Stimulated activated naive B cell treated with anti-CD40 and anti-IgM and Interleukin-4, amounts not matched to agents 10 μg/mL and 1 μg/mL and 100 μg/mL, for 72 hours (primary cell): ENCODE results near the gene CTSE.
"Not testable (repeated sequence)": the region's sequence is repeated elsewhere in the genome, so short reads cannot be mapped to it uniquely, and the experiment has no call there.

Experiments
- ATAC-seq, 2 donors: fragments of 150-1000 bp; cut with Tn5 transposase; replicated peaks; 2 replicates each; pipeline ENCODE4 v1.10.0; 2021; ENCODE audit warnings: moderate library complexity in 1 of 2
- DNase-seq: peaks from one replicate; pipeline ENCODE4 v3.0.0; 2021
- H3K27ac Mint-ChIP-seq: one replicate; pipeline ENCODE4 v1.8.0; 2022; ENCODE audit warnings: mild to moderate bottlenecking, mixed read lengths
- H3K27me3 Mint-ChIP-seq, 2 donors: one replicate each; pipeline ENCODE4 v1.8.0; 2022; ENCODE audit warnings: mixed read lengths in 2 of 2
- H3K36me3 Mint-ChIP-seq, 2 donors: one replicate each; pipeline ENCODE4 v1.8.0; 2022; ENCODE audit warnings: mixed read lengths in 2 of 2, mild to moderate bottlenecking in 1 of 2
- H3K4me1 Mint-ChIP-seq, 2 donors: one replicate each; pipeline ENCODE4 v1.8.0; 2022; ENCODE audit warnings: mixed read lengths in 2 of 2, mild to moderate bottlenecking in 1 of 2
- H3K4me3 Mint-ChIP-seq, 2 donors: one replicate each; pipeline ENCODE4 v1.8.0; 2022; ENCODE audit warnings: mild to moderate bottlenecking in 2 of 2, mixed read lengths in 2 of 2, moderate library complexity in 1 of 2
- H3K9me3 Mint-ChIP-seq, 2 donors: one replicate each; pipeline ENCODE4 v1.8.0; 2022; ENCODE audit warnings: mixed read lengths in 2 of 2, mild to moderate bottlenecking in 1 of 2

CTSE gene

DNA sequence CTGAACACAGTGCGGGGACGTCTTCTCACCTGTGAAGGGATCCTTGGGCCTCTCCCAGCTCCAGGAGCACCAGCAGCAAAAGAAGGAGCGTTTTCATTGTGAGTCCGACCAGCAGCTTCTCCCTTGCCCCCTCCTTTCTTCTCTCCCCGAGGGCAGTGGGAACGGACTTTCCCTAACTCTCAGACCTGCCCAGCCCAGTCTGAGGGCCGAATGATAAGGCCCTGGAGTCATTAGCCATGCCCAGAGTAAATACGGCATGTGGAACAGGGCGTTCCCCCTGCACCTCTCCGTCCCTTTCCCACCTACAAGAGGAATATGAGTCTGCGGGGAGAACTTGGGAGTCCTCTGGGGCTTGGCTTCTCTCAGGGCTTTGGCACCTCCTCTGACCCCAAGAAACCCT is at the start of gene CTSE:
TSS of gene CTSE (minus strand) at position 201 of the 400 bp plus-strand sequence. CDS start at position 97, 104 bp downstream.
- Mint-ChIP-seq H3K36me3 (no peaks in the 10 kb centered on the region), H3K4me3 (peak within 1 kb of the TSS in 1 of 2 donors; percentile 20), H3K4me1 (peaks cover 9 to 17% of the 10 kb centered on the region in 2 donors), H3K27ac (no peak within 1 kb of the TSS), H3K27me3 (peaks cover 3 to 8% of the 10 kb centered on the region in 2 donors), H3K9me3 (no peaks in the 10 kb centered on the region)
- ATAC-seq (no peak), DNase-seq (no peak)

DNA sequence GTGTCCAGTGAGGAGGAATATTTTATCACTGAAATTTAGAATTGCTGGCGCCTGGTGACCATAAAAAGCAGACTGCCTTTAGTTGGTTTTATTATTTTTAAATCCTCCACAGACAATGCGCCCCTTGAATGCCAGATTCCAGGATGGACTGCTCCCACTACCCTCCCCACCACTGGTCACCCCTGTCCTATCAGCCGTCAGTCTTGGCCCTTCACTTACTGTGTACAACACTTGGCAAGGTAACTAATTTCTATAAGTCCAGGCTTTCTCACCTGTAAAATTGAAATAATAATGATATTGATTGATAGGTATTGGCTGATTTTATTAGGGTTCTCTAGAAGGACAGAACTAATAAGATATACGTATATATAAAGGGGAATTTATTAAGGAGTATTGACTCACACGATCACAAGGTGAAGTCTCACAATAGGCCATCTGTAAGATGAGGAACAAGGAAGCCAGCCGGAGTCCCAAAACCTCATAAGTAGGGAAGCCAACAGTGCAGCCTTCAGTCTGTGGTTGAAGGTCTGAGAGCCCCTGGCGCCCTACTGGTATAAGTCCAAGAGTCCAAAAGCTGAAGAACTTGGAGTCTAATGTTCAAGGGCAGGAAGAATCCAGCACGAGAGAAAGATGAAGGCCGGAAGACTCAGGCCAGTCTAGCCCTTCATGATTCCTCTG is 47.1 kb upstream of the CTSE start:
- no peak overlapping the region for H3K27ac Mint-ChIP-seq
- ATAC-seq (no peak), DNase-seq (no peak)
- peaks cover 31 to 46% of the 10 kb centered on the region in 2 donors for H3K4me1 Mint-ChIP-seq
- no peaks in the 10 kb centered on the region for H3K27me3 Mint-ChIP-seq
- H3K36me3 Mint-ChIP-seq = peaks cover 18 to 24% of the 10 kb centered on the region in 2 donors
- H3K9me3 Mint-ChIP-seq = no peaks in the 10 kb centered on the region
- no peak overlapping the region for H3K4me3 Mint-ChIP-seq

DNA sequence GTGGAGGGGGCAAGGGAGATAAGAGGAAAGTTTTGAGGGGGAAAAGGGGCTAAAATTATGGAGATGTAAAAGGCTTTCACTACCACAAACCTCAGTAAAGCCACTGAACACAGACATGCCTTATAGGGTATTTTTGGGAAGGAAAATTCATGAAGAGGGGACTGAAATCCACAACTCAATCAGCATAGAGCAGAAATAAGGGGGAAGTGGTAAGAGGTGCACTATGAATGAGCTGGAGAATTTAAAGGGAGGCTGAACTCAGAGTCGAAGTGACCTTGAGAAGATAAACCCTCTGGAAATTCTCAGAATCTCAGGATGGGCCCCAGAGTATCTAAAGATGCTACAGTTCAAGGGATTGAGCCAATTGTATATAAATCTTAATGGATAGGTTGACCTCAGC is 44.6 kb upstream of the CTSE start:
- DNase-seq (no peak), ATAC-seq (peak; percentile 79 to 81)
- Mint-ChIP-seq H3K4me3 (peak overlapping the region; percentile 71 to 75), H3K27ac (peak overlapping the region; percentile 89), H3K36me3 (peaks cover 10 to 18% of the 10 kb centered on the region in 2 donors), H3K9me3 (no peaks in the 10 kb centered on the region), H3K27me3 (no peaks in the 10 kb centered on the region), H3K4me1 (peaks cover 25 to 45% of the 10 kb centered on the region in 2 donors)

DNA sequence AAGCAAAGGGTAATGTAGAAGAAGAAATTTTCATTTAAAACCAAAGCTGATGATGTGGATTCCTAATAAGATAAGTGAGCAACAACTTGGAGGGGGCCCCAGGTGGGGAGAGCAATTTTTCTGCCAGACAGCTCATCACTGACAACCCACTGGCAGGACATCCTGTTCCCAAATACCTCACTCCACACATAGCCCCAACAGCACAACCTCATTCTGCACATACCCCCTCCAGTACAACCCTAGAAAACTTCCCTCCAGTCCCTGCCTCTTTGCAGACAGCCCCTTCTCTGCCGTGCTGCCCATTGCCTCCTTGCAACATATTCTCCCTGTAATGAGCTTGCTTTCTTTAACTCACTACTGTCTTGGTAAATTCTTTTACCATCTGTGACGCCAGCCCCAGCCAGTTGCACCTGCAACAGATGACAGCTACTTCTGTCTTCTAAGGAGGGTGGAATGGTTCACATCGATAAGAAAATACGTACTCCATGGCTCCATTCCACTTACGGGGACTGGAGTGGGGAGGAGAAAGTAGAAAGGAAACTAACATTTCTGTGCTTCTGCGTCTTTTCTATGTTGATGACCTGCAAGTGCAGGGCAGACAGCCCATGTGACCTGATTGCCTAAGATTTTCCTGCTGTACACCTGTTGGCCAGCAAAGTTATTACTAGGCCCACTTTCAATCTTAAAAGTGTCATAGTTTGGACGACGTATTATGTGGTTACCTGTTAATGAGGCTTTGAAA is 44.0 kb upstream of the CTSE start:
- ATAC-seq = peak; percentile 82 to 85
- H3K27me3 Mint-ChIP-seq = no peaks in the 10 kb centered on the region
- H3K4me1 Mint-ChIP-seq = peaks cover 29 to 51% of the 10 kb centered on the region in 2 donors
- peak overlapping the region; percentile 71 to 75 for H3K4me3 Mint-ChIP-seq
- peaks cover 15 to 25% of the 10 kb centered on the region in 2 donors for H3K36me3 Mint-ChIP-seq
- peak overlapping the region; percentile 89 for H3K27ac Mint-ChIP-seq
- DNase-seq = peak; percentile 53
- peaks cover 0 to 4% of the 10 kb centered on the region in 2 donors for H3K9me3 Mint-ChIP-seq

DNA sequence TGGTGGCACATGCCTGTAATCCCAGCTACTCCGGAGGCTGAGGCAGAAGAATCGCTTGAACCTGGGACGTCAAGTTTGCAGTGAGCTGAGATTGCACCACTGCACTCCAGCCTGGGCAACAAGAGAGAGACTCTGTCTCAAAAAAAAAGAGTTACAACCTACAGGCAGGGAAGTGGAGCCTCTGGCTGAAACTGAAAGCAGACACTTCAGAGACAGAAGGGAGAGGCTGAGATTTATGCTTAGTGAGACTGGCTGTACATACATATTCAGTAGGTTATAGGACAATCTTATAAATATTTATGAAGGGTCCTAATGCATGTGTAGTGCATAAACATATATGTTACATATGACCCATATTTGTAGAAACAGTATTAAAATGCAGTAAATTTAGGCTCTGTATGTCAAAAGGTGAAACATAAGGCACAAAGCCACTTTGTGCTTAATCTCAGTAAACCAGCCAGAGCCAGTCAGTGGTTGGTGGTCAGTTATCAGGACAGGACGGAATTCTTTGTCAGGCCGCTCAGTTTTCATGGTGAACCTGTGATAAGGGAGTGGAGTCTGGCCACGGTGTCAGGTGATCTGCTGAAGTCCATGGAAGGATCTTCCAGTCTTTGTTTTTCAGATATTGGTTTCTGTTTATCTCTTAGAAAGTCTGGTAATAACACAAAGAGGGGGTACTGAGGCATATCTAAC is 42.9 kb upstream of the CTSE start:
- peak; percentile 61 to 69 for ATAC-seq
- DNase-seq = peak; percentile 26
- Mint-ChIP-seq H3K4me3 (peak overlapping the region in 1 of 2 donors; percentile 71), H3K36me3 (peaks cover 24 to 34% of the 10 kb centered on the region in 2 donors), H3K9me3 (peaks cover 0 to 4% of the 10 kb centered on the region in 2 donors), H3K27ac (peak overlapping the region; percentile 89), H3K27me3 (no peaks in the 10 kb centered on the region), H3K4me1 (peaks cover 33 to 61% of the 10 kb centered on the region in 2 donors)

DNA sequence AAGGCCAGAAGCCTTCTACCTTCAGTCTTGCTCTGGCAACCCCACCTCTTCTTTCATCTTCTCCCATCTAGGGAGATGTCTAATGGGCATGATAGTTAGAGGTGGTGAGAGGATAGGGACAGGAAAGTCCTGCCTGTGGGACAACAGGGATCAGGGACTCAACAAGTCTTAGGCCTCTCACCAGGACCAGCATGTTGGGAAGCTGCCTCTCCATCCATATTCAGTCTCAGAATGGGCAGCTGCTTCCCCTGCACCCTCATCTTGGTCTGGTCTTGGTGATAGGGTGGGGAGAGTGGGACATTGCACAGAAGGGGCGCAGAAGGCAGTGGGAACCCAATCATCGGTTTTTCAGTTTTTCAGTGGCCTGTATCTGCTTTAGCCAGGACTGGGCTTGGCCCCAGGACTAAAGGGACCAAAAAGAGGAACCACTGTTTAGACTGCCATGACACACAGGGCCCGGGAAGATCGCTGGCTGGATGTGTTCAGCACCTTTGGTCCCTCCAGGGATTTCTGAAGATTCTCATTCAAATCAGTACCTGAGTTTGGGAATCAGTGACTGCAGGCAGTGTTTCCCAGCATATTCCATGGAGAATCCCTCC is 42.0 kb upstream of the CTSE start:
- DNase-seq (no peak), ATAC-seq (no peak)
- Mint-ChIP-seq H3K4me1 (peaks cover 36 to 70% of the 10 kb centered on the region in 2 donors), H3K27me3 (no peaks in the 10 kb centered on the region), H3K9me3 (peaks cover 0 to 4% of the 10 kb centered on the region in 2 donors), H3K36me3 (peaks cover 28 to 39% of the 10 kb centered on the region in 2 donors), H3K27ac (peak overlapping the region; percentile 9), H3K4me3 (peak overlapping the region; percentile 6 to 21)

DNA sequence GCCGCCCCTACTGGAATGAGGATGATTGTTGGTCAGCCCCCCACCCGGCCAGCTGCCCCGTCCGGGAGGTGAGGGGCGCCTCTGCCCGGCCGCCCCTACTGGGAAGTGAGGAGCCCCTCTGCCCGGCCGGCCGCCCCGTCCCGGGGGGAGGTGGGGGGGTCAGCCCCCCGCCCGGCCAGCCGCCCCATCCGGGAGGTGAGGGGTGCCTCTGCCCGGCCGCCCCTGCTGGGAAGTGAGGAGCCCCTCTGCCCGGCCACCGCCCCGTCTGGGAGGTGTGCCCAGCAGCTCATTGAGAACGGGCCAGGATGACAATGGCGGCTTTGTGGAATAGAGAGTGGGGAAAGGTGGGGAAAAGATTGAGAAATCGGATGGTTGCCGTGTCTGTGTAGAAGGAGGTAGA is 40.8 kb upstream of the CTSE start:
- H3K9me3 Mint-ChIP-seq, H3K27me3 Mint-ChIP-seq, H3K27ac Mint-ChIP-seq, ATAC-seq, H3K4me3 Mint-ChIP-seq, DNase-seq: not testable (repeated sequence)
- Mint-ChIP-seq H3K36me3 (peaks cover 39 to 50% of the 10 kb centered on the region in 2 donors), H3K4me1 (peaks cover 46 to 82% of the 10 kb centered on the region in 2 donors)

DNA sequence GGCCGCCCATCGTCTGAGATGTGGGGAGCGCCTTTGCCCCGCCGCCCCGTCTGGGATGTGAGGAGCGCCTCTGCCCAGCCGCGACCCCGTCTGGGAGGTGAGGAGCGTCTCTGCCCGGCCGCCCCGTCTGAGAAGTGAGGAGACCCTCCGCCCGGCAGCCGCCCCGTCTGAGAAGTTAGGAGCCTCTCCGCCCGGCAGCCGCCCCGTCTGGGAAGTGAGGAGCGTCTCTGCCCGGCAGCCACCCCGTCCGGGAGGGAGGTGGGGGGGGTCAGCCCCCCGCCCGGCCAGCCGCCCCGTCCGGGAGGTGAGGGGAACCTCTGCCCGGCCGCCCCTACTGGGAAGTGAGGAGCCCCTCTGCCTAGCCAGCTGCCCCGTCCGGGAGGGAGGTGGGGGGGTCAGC is 40.3 kb upstream of the CTSE start:
- not testable (repeated sequence) for ATAC-seq

DNA sequence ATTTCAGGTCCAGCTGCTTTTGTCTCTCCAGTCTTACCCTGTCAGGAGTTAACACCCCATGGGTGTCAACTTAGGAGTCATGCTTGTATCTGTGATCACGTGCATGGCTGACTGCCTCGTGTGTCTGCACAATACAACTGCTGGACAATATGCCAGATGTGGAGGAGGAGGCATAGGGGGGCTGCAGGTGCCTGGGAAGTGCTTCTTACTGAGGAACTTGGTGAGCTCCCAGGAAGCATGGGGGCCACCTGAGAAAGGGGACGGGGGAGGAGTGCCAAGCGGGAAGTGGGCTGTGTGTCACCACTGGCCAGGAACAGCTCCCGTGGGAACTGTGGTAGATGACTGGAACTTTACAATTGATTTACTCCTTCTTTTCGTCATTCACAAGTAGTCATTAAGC is 38.8 kb upstream of the CTSE start:
- no peak overlapping the region for H3K27ac Mint-ChIP-seq
- no peak for ATAC-seq
- DNase-seq = no peak
- peaks cover 48 to 64% of the 10 kb centered on the region in 2 donors for H3K36me3 Mint-ChIP-seq
- peaks cover 50 to 87% of the 10 kb centered on the region in 2 donors for H3K4me1 Mint-ChIP-seq
- H3K9me3 Mint-ChIP-seq = peaks cover 0 to 4% of the 10 kb centered on the region in 2 donors
- H3K27me3 Mint-ChIP-seq = no peaks in the 10 kb centered on the region
- peak overlapping the region in 1 of 2 donors; percentile 39 for H3K4me3 Mint-ChIP-seq

More for the DNA sequence above, 40.3 kb upstream of the CTSE start:
- Mint-ChIP-seq H3K4me1 (peaks cover 50 to 87% of the 10 kb centered on the region in 2 donors), H3K36me3 (peaks cover 38 to 54% of the 10 kb centered on the region in 2 donors)
- H3K27me3 Mint-ChIP-seq, DNase-seq, H3K9me3 Mint-ChIP-seq, H3K4me3 Mint-ChIP-seq, H3K27ac Mint-ChIP-seq: not testable (repeated sequence)

DNA sequence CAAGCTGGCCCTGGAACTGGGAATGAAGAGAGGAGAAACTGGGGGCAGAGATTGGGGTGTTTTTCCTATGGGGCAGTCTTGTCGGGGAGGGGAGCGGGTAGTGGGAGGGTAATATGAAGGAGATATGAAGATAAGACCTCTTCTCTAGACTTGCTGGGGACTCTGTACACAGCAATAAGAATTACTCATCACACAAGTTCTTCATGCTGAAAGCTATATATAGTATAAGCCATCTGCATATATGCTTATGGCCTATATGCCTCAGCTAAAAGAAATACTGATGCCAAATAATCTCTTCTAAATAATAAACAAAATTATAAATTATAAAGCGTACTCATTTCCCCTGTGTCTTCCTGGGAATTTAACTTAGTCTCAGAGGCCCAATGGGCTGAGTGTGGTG is 37.1 kb upstream of the CTSE start:
- peaks cover 0 to 4% of the 10 kb centered on the region in 2 donors for H3K9me3 Mint-ChIP-seq
- peak; percentile 53 to 58 for ATAC-seq
- H3K27ac Mint-ChIP-seq = peak overlapping the region; percentile 87
- no peak for DNase-seq
- H3K27me3 Mint-ChIP-seq = no peaks in the 10 kb centered on the region
- H3K4me3 Mint-ChIP-seq = peak overlapping the region; percentile 78 to 82
- H3K36me3 Mint-ChIP-seq = peaks cover 60 to 77% of the 10 kb centered on the region in 2 donors
- H3K4me1 Mint-ChIP-seq = peaks cover 47 to 80% of the 10 kb centered on the region in 2 donors

DNA sequence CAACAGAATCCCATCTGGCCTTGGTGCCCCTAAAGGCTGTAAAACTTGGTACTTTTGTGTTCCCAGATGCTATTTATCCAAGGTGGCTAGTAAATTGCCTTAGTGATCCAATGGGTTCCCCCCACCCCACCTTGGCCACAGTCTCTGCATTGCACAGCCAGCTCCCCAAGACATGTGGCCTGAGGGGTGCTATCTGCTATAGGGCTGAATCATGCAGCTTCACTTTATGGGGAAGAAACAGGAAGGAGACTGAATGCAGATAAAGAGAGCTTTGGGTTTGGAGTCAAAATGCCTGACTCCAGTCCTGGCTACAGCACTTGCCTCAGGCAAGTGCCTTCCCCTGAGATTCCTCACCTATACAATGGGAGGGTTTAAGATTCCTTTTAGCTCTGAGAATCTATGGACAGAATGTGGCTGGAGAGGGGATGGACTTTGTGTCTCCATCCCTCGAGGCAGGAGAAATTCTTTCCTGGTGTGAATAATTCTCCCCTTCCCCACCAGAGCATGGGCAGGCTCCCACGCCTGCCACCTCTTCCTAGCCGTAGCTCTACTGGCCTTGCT is 35.7 kb upstream of the CTSE start:
- peak overlapping the region; percentile 26 to 82 for H3K4me3 Mint-ChIP-seq
- H3K4me1 Mint-ChIP-seq = peaks cover 43 to 80% of the 10 kb centered on the region in 2 donors
- no peak for ATAC-seq
- H3K27me3 Mint-ChIP-seq = no peaks in the 10 kb centered on the region
- peak overlapping the region; percentile 90 for H3K27ac Mint-ChIP-seq
- DNase-seq = no peak
- peaks cover 0 to 4% of the 10 kb centered on the region in 2 donors for H3K9me3 Mint-ChIP-seq
- H3K36me3 Mint-ChIP-seq = peaks cover 71 to 74% of the 10 kb centered on the region in 2 donors

DNA sequence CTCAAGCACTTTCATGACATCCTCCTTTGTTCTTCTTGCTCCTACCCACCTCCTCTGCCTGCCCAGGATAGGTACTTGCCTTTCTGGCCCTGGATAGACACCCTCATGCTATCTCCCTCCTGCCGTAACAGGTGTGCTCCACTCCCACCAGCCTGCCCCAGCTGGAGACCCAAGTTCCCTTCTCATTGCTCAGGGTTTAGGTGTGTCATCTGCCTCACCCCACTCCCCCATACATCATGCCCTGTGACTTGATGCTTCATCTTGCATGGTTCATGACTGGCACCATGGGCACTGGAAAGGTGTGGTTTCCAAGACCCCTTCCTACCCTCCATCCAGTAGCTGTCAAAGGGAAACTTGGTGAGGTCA is 35.2 kb upstream of the CTSE start:
- Mint-ChIP-seq H3K27me3 (no peaks in the 10 kb centered on the region), H3K4me3 (peak overlapping the region; percentile 33 to 65), H3K4me1 (peaks cover 44 to 83% of the 10 kb centered on the region in 2 donors), H3K27ac (peak overlapping the region; percentile 90), H3K36me3 (peaks cover 73 to 77% of the 10 kb centered on the region in 2 donors), H3K9me3 (peaks cover 0 to 4% of the 10 kb centered on the region in 2 donors)
- DNase-seq = no peak
- peak; percentile 54 to 68 for ATAC-seq

DNA sequence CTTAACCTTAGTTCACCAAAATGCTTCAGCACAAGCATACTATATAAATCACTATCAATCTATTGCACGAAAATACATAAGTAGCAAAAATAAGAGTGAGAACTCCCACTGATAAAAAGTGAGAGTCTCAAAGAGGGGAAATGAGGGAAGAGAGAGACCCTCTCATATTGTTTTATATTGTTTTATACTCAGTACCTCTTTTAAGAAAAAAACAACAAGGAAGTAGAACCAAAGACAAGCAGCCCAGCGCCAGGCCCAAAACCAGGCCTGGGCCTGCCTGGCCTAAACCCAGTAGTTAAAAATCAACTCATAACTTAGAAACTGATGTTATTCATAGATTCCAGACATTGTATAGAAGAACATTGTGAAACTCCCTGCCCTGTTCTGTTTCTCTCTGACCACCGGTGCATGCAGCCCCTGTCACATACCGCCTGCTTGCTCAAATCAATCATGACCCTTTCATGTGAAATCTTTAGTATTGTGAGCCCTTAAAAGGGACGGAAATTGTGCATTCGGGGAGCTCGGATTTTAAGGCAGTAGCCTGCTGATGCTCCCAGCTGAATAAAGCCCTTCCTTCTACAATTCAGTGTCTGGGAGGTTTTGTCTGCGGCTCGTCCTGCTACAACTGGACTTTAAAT is 34.7 kb upstream of the CTSE start:
- H3K4me3 Mint-ChIP-seq = peak overlapping the region; percentile 41 to 65
- not testable (repeated sequence) for DNase-seq

More for the DNA sequence above, 34.7 kb upstream of the CTSE start:
- Mint-ChIP-seq H3K4me1 (peaks cover 45 to 87% of the 10 kb centered on the region in 2 donors), H3K27ac (peak overlapping the region; percentile 90), H3K36me3 (peaks cover 76 to 81% of the 10 kb centered on the region in 2 donors)
- not testable (repeated sequence) for H3K27me3 Mint-ChIP-seq, H3K9me3 Mint-ChIP-seq
- ATAC-seq = peak; percentile 35
